Lower lobe of right lung (tissue), 2 donors: Measurements from ENCODE around the gene PAX9. TPM values are rescaled to one million over a fixed set of nuclear protein-coding genes. Genes with fewer than 3 reads are reported as not detected.

ENCODE experiments used
- ATAC-seq, 2 donors: fragments of 200-7000 bp; cut with Tn5 transposase; one replicate each; pipeline ENCODE4 v1.9.1; 2020 to 2022; ENCODE audit warnings: mild to moderate bottlenecking in 2 of 2, moderate library complexity in 2 of 2
- DNase-seq: peaks from one replicate; pipeline ENCODE4 v3.0.0-alpha.2; 2020
- H3K27ac ChIP-seq: fragments of 200-600 bp; one replicate; pipeline ENCODE4 v1.8.0; 2022
- H3K27me3 ChIP-seq: fragments of 200-600 bp; one replicate; pipeline ENCODE4 v1.8.0; 2022; ENCODE audit warnings: low read depth
- H3K36me3 ChIP-seq: fragments of 200-600 bp; one replicate; pipeline ENCODE4 v1.8.0; 2022; ENCODE audit warnings: mild to moderate bottlenecking
- H3K4me1 ChIP-seq: fragments of 200-600 bp; one replicate; pipeline ENCODE4 v1.8.0; 2022
- H3K4me3 ChIP-seq: fragments of 200-600 bp; one replicate; pipeline ENCODE4 v1.8.0; 2022; ENCODE audit warnings: mild to moderate bottlenecking
- H3K9me3 ChIP-seq: fragments of 200-600 bp; one replicate; pipeline ENCODE4 v1.8.0; 2022
- CTCF ChIP-seq: fragments of 200-600 bp; IDR thresholded peaks from one replicate; pipeline ENCODE4 v1.8.0; 2022; ENCODE audit warnings: antibody characterized with exemption, mild to moderate bottlenecking
- intact Hi-C: fragments of 100-400 bp; cut with DNase I; formaldehyde crosslinking; loops from one replicate; pipeline ENCODE4 v1.11.0; 2022
- total RNA-seq: library from RNA; stranded (reverse); fragmentation: NEBNext Ultra II Directional; extraction: Animal tissue kit (Norgen Biotek cat#: 25700); gene quantifications from one replicate; pipeline ENCODE4 v1.2.1, GENCODE V29; 2021
- donor health status: DM: no; HTN: yes; CAD: no; lungs with severe emphysema.

PAX9 gene
- total RNA-seq, 1 donor from 2014 or later: 1.0 TPM

GRCh38 chr14:36718216-36718615, 56.6 kb downstream of the PAX9 start:
- no peaks in the 10 kb centered on the region for H3K36me3 ChIP-seq
- ATAC-seq (no peak), DNase-seq (no peak)
- no peak overlapping the region for H3K4me3 ChIP-seq
- no peaks in the 10 kb centered on the region for H3K4me1 ChIP-seq
- intact Hi-C loops: no loop called here
- H3K27ac ChIP-seq: no peak overlapping the region
- TF ChIP-seq CTCF: no peak
- H3K9me3 ChIP-seq: no peaks in the 10 kb centered on the region
- no peaks in the 10 kb centered on the region for H3K27me3 ChIP-seq

GRCh38 chr14:36719823-36720222, 58.2 kb downstream of the PAX9 start:
- no peaks in the 10 kb centered on the region for H3K4me1 ChIP-seq
- H3K9me3 ChIP-seq: no peaks in the 10 kb centered on the region
- H3K27me3 ChIP-seq: no peaks in the 10 kb centered on the region
- no peak overlapping the region for H3K4me3 ChIP-seq
- intact Hi-C loops: no loop called here
- no peak overlapping the region for H3K27ac ChIP-seq
- ATAC-seq (no peak), DNase-seq (no peak)
- TF ChIP-seq CTCF: no peak
- no peaks in the 10 kb centered on the region for H3K36me3 ChIP-seq

- Histone ChIP-seq H3K4me1 (no peaks in the 10 kb centered on the region), H3K4me3 (no peak overlapping the region), H3K27ac (no peak overlapping the region), H3K9me3 (no peaks in the 10 kb centered on the region), H3K36me3 (no peaks in the 10 kb centered on the region), H3K27me3 (no peaks in the 10 kb centered on the region)
- DNase-seq (no peak), ATAC-seq (no peak)
- TF ChIP-seq CTCF: no peak
- intact Hi-C loops: no loop called here
Observed at GRCh38 chr14:36720657-36721056, 59.0 kb downstream of the PAX9 start.

- no peak for TF ChIP-seq CTCF
- Histone ChIP-seq H3K4me1 (no peaks in the 10 kb centered on the region), H3K9me3 (no peaks in the 10 kb centered on the region), H3K36me3 (no peaks in the 10 kb centered on the region), H3K27me3 (no peaks in the 10 kb centered on the region), H3K27ac (no peak overlapping the region), H3K4me3 (no peak overlapping the region)
- ATAC-seq (no peak), DNase-seq (no peak)
- intact Hi-C loops: no loop called here
Observed at GRCh38 chr14:36721877-36722276, 60.2 kb downstream of the PAX9 start.

DNA sequence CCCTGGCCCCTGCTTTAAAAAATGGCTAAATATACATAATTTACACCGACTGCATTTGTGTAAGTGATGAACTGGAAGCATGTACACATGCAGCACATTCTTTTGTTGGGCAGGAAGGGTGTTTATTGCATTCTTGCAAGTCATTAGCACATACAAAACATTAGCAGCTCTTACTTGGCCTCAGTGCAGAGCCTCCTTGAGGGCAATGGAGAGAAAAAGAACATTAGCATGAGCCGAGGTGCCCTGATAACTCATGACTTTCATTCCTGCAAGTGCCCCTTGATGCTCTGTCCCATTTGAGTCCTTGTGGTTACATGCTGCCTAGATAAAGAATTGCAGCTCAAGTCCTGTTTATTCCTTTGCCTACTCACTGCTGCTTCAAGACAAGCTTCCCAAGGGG, 61.9 kb downstream of the PAX9 start:
- H3K36me3 ChIP-seq: no peaks in the 10 kb centered on the region
- no peaks in the 10 kb centered on the region for H3K4me1 ChIP-seq
- no peaks in the 10 kb centered on the region for H3K9me3 ChIP-seq
- ATAC-seq (no peak), DNase-seq (no peak)
- H3K4me3 ChIP-seq: no peak overlapping the region
- no peak for TF ChIP-seq CTCF
- no peak overlapping the region for H3K27ac ChIP-seq
- H3K27me3 ChIP-seq: no peaks in the 10 kb centered on the region
- intact Hi-C loops: no loop called here

- no peak overlapping the region for H3K4me3 ChIP-seq
- no peaks in the 10 kb centered on the region for H3K4me1 ChIP-seq
- H3K27ac ChIP-seq: no peak overlapping the region
- no peaks in the 10 kb centered on the region for H3K9me3 ChIP-seq
- DNase-seq (no peak), ATAC-seq (no peak)
- TF ChIP-seq CTCF: no peak
- H3K27me3 ChIP-seq: no peaks in the 10 kb centered on the region
- no peaks in the 10 kb centered on the region for H3K36me3 ChIP-seq
- intact Hi-C loops: no loop called here
Observed at GRCh38 chr14:36724162-36724561, 62.5 kb downstream of the PAX9 start.
